ENCODE data around the gene RAB20. TPM values are rescaled to one million over a fixed set of nuclear protein-coding genes. Genes with fewer than 3 reads are reported as not detected.

The RAB20 gene
- total and polyA plus RNA-seq, 2 experiments from 2014 or later, result 14.0 to 22.4 TPM

DNA sequence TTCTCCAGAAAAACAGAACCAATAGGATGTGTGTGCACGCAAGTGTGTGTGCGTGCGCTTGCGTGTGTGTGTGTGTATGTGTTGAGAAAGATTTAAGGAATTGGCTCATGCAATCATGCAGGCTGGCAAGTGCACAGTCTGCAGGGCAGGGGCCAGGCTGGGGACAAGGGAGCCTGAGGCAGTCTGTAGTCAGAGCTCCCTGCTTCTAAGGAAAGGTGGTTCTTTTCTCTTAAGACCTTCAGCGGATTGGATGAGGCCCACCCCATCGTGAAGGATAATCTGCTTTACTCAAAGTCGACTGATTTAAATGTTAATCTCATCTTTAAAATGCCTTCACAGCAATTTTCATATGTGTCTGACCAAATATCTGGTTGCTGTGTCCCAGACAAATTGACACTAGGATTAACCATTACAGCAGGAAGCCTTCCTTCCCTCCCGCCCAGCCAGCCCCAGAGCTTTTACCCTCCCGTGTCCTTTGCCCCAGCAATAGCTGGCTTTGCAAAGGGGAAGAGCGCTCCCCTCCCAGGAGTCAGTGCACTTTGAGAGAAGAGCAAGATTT, 38.8 kb upstream of the RAB20 start:
- H3K27me3 ChIP-seq, result no peaks in the 10 kb centered on the region
- H3K9me3 ChIP-seq (ENCODE audit: low read depth), result no peaks in the 10 kb centered on the region
- DNase-seq (ENCODE audit: low read depth in 1 of 2, low spot score in 1 of 2), result no peak
- H3K27ac ChIP-seq, result no peak overlapping the region
- no peak overlapping the region for H3K4me3 ChIP-seq
- TF ChIP-seq, protein P1, sequence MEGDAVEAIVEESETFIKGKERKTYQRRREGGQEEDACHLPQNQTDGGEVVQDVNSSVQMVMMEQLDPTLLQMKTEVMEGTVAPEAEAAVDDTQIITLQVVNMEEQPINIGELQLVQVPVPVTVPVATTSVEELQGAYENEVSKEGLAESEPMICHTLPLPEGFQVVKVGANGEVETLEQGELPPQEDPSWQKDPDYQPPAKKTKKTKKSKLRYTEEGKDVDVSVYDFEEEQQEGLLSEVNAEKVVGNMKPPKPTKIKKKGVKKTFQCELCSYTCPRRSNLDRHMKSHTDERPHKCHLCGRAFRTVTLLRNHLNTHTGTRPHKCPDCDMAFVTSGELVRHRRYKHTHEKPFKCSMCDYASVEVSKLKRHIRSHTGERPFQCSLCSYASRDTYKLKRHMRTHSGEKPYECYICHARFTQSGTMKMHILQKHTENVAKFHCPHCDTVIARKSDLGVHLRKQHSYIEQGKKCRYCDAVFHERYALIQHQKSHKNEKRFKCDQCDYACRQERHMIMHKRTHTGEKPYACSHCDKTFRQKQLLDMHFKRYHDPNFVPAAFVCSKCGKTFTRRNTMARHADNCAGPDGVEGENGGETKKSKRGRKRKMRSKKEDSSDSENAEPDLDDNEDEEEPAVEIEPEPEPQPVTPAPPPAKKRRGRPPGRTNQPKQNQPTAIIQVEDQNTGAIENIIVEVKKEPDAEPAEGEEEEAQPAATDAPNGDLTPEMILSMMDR (IDR thresholded peaks at IDR 0.05; ENCODE audit: low read depth, low read length), result no peak
- peaks cover 4% of the 10 kb centered on the region for H3K4me1 ChIP-seq (ENCODE audit: low read depth)
- H3K36me3 ChIP-seq, result no peaks in the 10 kb centered on the region

DNA sequence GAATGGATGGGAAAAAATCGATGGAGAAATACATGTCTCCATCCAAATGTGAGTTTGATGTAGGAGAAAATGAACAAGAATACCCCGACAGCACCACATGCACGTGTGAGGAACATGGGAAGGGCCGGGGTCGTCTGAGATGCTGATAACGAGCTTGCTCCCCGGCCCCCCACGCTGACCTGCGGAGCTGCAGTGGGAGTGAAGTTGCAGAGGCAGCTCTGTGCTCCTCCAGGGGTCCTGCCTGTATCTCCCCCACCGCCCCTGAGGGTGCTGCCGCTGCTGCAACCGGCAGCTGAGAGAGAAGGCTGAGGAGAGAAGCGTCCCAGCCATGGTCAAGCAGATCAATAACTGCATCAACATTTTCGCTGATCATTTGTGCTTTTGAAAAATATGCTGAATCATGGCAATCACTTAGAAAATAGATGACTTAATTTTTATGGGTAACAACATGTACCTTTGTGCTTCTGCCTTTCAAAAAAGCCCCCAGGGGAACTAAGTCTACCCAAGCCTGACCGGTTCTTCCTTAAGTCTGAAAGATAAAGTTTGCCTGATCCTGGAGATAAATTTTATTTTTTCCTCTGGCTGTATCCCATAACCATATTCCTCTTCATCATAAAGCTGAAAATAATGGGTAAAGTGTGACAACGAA, 35.6 kb upstream of the RAB20 start:
- Histone ChIP-seq H3K4me1 (ENCODE audit: low read depth) (peaks cover 4% of the 10 kb centered on the region), H3K36me3 (no peaks in the 10 kb centered on the region), H3K9me3 (ENCODE audit: low read depth) (no peaks in the 10 kb centered on the region), H3K4me3 (no peak overlapping the region), H3K27ac (no peak overlapping the region), H3K27me3 (no peaks in the 10 kb centered on the region)
- DNase-seq (ENCODE audit: low read depth in 1 of 2, low spot score in 1 of 2), result no peak
- TF ChIP-seq, protein P1 (IDR thresholded peaks at IDR 0.05; ENCODE audit: low read depth, low read length), result no peak

DNA sequence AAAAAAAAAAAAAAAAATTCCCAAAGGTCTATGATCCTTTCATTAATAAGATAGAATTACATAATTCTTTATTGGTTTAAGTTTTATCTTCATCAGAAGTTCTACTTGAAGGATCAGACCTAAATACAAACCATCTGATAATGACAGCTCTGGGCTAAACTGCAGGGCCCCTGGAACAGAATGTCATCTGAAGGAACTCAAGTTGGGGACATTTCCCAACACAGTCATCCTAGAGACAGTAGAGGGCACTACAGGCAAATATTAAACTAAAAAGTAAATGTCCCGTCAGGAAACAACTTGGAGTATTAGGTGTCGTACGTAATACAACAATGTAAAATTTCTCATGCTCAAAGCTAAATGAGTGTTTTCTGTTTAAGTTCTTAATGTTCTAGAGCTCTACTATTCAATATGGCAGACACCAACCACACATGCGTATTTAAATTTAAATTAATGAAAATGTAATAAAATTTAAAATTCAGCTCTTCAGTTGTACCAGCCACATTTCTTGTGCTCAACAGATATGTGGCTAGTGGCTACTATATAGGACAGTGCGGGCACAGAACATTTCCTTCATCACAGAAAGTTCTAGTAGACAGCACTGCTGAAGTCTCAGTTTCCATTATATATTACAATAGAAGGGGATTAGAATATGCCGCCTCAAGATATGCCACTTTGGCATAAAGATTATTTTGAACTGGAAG, 32.1 kb upstream of the RAB20 start:
- H3K4me1 ChIP-seq (ENCODE audit: low read depth), result no peaks in the 10 kb centered on the region
- DNase-seq (ENCODE audit: low read depth in 1 of 2, low spot score in 1 of 2), result peak; percentile 69 to 71
- H3K36me3 ChIP-seq, result no peaks in the 10 kb centered on the region
- H3K27me3 ChIP-seq, result no peaks in the 10 kb centered on the region
- TF ChIP-seq, protein P1 (IDR thresholded peaks at IDR 0.05; ENCODE audit: low read depth, low read length), result peak; percentile 56
- H3K27ac ChIP-seq, result no peak overlapping the region
- no peak overlapping the region for H3K4me3 ChIP-seq
- no peaks in the 10 kb centered on the region for H3K9me3 ChIP-seq (ENCODE audit: low read depth)

DNA sequence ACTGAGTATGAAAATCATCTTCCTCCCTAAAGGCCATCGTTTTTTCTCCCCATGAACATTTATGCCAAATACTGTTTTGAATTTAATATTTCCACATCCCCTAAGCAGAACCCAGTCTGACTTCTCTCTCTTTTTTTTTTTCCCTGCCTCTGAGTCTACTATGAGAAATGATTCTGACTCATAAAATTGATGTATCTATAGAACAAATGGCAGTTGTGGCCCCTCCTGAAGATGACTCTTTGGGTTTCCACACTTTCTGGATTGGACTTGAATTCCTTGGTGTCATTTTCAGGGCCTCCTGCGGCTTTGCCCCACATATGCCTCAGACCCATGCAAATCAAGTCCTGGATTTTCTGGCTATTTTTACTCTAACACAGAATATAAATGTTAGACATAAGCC, 31.1 kb upstream of the RAB20 start:
- H3K36me3 ChIP-seq, result no peaks in the 10 kb centered on the region
- TF ChIP-seq, protein P1 (IDR thresholded peaks at IDR 0.05; ENCODE audit: low read depth, low read length), result no peak
- DNase-seq (ENCODE audit: low read depth in 1 of 2, low spot score in 1 of 2), result no peak

DNA sequence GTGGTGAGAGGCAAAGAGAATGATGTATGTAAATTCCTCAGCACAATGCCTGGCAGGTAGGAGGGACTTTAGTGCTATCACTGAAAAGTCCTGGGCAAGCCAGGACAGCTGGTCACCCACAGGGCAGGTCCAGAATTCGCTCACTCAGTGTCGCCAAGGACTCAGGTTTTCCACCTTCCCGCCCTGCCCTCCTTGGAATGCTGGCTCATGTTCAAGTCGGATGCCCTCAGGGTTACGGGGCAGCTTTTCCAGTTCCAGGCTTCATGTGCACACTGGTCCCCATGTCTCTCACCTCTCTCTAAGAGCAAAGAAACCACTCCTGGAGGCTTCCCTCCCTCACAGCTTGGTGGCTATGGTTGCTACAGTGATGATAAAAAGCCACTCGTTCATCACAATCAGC, 29.1 kb upstream of the RAB20 start:
- TF ChIP-seq, protein P1 (IDR thresholded peaks at IDR 0.05; ENCODE audit: low read depth, low read length), result no peak
- DNase-seq (ENCODE audit: low read depth in 1 of 2, low spot score in 1 of 2), result no peak
- Histone ChIP-seq H3K9me3 (ENCODE audit: low read depth) (no peaks in the 10 kb centered on the region), H3K27me3 (no peaks in the 10 kb centered on the region), H3K36me3 (no peaks in the 10 kb centered on the region), H3K27ac (no peak overlapping the region), H3K4me1 (ENCODE audit: low read depth) (no peaks in the 10 kb centered on the region), H3K4me3 (no peak overlapping the region)

More for the DNA sequence above, 31.1 kb upstream of the RAB20 start:
- Histone ChIP-seq H3K27me3 (no peaks in the 10 kb centered on the region), H3K27ac (no peak overlapping the region), H3K4me3 (no peak overlapping the region), H3K4me1 (ENCODE audit: low read depth) (no peaks in the 10 kb centered on the region), H3K9me3 (ENCODE audit: low read depth) (no peaks in the 10 kb centered on the region)

Data from cardiac muscle cell (in vitro differentiated cells and primary cell).